Right lobe of liver (tissue), 6 donors: ENCODE data around the gene GAS2L1. TPM values are rescaled to one million over a fixed set of nuclear protein-coding genes. Genes with fewer than 3 reads are reported as not detected.
A peak's percentile ranks its signal among the peaks of the same experiment; 100 is the strongest.

ENCODE experiments used
- ATAC-seq, 4 donors: fragments of 200-7000 bp; cut with Tn5 transposase; one replicate each; pipeline ENCODE4 v1.9.1; 2020; ENCODE audit warnings: mild to moderate bottlenecking in 4 of 4, moderate library complexity in 4 of 4
- DNase-seq, 3 donors: peaks; one replicate each; pipeline ENCODE4 v3.0.0-alpha.2; 2020
- H3K27ac ChIP-seq, 3 donors: fragments of 200-600 bp; one replicate each; pipeline ENCODE4 v1.8.0; 2022
- H3K27me3 ChIP-seq, 2 donors: fragments of 200-600 bp; one replicate each; pipeline ENCODE4 v1.8.0; 2022
- H3K36me3 ChIP-seq, 4 donors: fragments of 200-600 bp; sonication (generic) in 1 of 4; one replicate each; pipeline versions ENCODE4 v1.5.1 to v1.8.0; 2017 to 2022; ENCODE audit warnings: control low read depth in 1 of 4
- H3K4me1 ChIP-seq, 4 donors: fragments of 200-600 bp; sonication (generic) in 1 of 4; one replicate each; pipeline versions ENCODE4 v1.5.1 to v1.8.0; 2017 to 2022; ENCODE audit warnings: control low read depth in 1 of 4
- H3K4me3 ChIP-seq, 3 donors: fragments of 200-600 bp; one replicate each; pipeline ENCODE4 v1.8.0; 2022
- H3K9me3 ChIP-seq, 4 donors: fragments of 200-600 bp; sonication (generic) in 1 of 4; one replicate each; pipeline versions ENCODE4 v1.5.1 to v1.8.0; 2017 to 2022; ENCODE audit warnings: control low read depth in 1 of 4
- CTCF ChIP-seq, 4 donors: fragments of 200-600 bp in 3 of 4; fragments of 450-650 bp in 1 of 4; IDR thresholded peaks; one replicate each; pipeline versions ENCODE4 v1.5.1 to v1.8.0; 2016 to 2022; ENCODE audit warnings: antibody characterized with exemption in 4 of 4, mild to moderate bottlenecking in 2 of 4
- POLR2A ChIP-seq: fragments of 450-650 bp; IDR thresholded peaks from one replicate; pipeline ENCODE4 v1.6.1; 2017; ENCODE audit warnings: antibody characterized with exemption, mild to moderate bottlenecking
- WGBS: methylation state at CpG from one replicate; pipeline ENCODE4 v1.1.6; 2018; ENCODE audit warnings: low coverage, low lambda C conversion rate; ENCODE audit not compliant: insufficient coverage; ENCODE audit errors: missing lambda C conversion rate; 5-methylcytosine and 5-hydroxymethylcytosine counted together
- intact Hi-C, 2 donors: fragments of 100-400 bp; cut with DNase I; formaldehyde crosslinking; loops; one replicate each; pipeline versions ENCODE4 v1.11.2 to v1.14.1; 2022
- total RNA-seq, 6 experiments: library from RNA; depleted of rRNA in 2 of 6; stranded (reverse); fragments of >200 nt in 2 of 6; fragmentation: NEBNext Ultra II Directional in 3 of 6; extraction: Animal tissue kit (Norgen Biotek cat#: 25700) in 3 of 6; gene quantifications; one replicate each; pipeline versions ENCODE4 v1.1.0 to v1.2.4, GENCODE V29; 2016 to 2023
- donor health status: DM: no; HTN: yes; CAD: no.
- donor health status: DM: no; HTN: no; CAD: no.
- donor health status: DM: no; HTN: no; CAD: no.
- donor health status: DM: no; HTN: yes; CAD: no.
- donor health status: DM: no; HTN: yes; CAD: no.

Gene GAS2L1
- total RNA-seq, 6 experiments from 2014 or later, result 8.9 to 15.8 (median 11.5) TPM

GRCh38 chr22:29337631-29338284, 31.3 kb downstream of the GAS2L1 start:
- Histone ChIP-seq H3K4me1 (peaks cover 0 to 40% (median 17%) of the 10 kb centered on the region in 4 donors), H3K4me3 (peak overlapping the region in 1 of 3 donors; percentile 9), H3K9me3 (no peaks in the 10 kb centered on the region), H3K36me3 (peaks cover 8 to 51% (median 19%) of the 10 kb centered on the region in 4 donors), H3K27me3 (no peaks in the 10 kb centered on the region), H3K27ac (peak overlapping the region; percentile 80 to 88 (median 80))
- peak in 2 of 4 donors; percentile 1 for ATAC-seq
- intact Hi-C loops, result no loop called here
- TF ChIP-seq POLR2A (no peak), CTCF (IDR thresholded peaks at IDR 0.05) (no peak)
- DNase-seq, result no peak
- 76% methylated on average over 7 of the region's 12 CpGs for WGBS

- ATAC-seq, result no peak
- Histone ChIP-seq H3K27me3 (no peaks in the 10 kb centered on the region), H3K36me3 (peaks cover 8 to 48% (median 19%) of the 10 kb centered on the region in 4 donors), H3K9me3 (no peaks in the 10 kb centered on the region), H3K4me3 (no peak overlapping the region), H3K27ac (peak overlapping the region in 2 of 3 donors; percentile 80 to 88), H3K4me1 (peaks cover 0 to 40% (median 17%) of the 10 kb centered on the region in 4 donors)
- WGBS, result 51% methylated on average over 2 of the region's 6 CpGs
- intact Hi-C loops, result no loop called here
- DNase-seq, result no peak
- no peak for TF ChIP-seq CTCF (IDR thresholded peaks at IDR 0.05)
- no peak for TF ChIP-seq POLR2A
Observed at GRCh38 chr22:29338398-29338797, 31.9 kb downstream of the GAS2L1 start.

GRCh38 chr22:29339381-29340235, 33.2 kb downstream of the GAS2L1 start:
- no peaks in the 10 kb centered on the region for H3K9me3 ChIP-seq
- H3K27me3 ChIP-seq, result no peaks in the 10 kb centered on the region
- H3K36me3 ChIP-seq, result peaks cover 9 to 41% (median 19%) of the 10 kb centered on the region in 4 donors
- no peak for ATAC-seq
- no peak overlapping the region for H3K4me3 ChIP-seq
- H3K4me1 ChIP-seq, result peaks cover 0 to 46% (median 15%) of the 10 kb centered on the region in 4 donors
- DNase-seq, result no peak
- TF ChIP-seq POLR2A (no peak), CTCF (IDR thresholded peaks at IDR 0.05) (no peak)
- 90% methylated on average over 11 of the region's 23 CpGs for WGBS
- H3K27ac ChIP-seq, result no peak overlapping the region
- intact Hi-C loops, result no loop called here

GRCh38 chr22:29340566-29340965, 34.1 kb downstream of the GAS2L1 start:
- H3K9me3 ChIP-seq, result no peaks in the 10 kb centered on the region
- no peaks in the 10 kb centered on the region for H3K27me3 ChIP-seq
- DNase-seq (no peak), ATAC-seq (no peak)
- peaks cover 0 to 44% (median 11%) of the 10 kb centered on the region in 4 donors for H3K4me1 ChIP-seq
- intact Hi-C loops, result no loop called here
- H3K27ac ChIP-seq, result no peak overlapping the region
- no CpG with 5 or more reads among the region's 8 CpGs for WGBS
- peaks cover 9 to 41% (median 19%) of the 10 kb centered on the region in 4 donors for H3K36me3 ChIP-seq
- H3K4me3 ChIP-seq, result no peak overlapping the region
- no peak for TF ChIP-seq CTCF (IDR thresholded peaks at IDR 0.05)
- TF ChIP-seq POLR2A, result no peak
